Islet of Langerhans (tissue), 1 donor: Measurements from ENCODE around the gene SPATC1L.
"Not testable (repeated sequence)": the region's sequence is repeated elsewhere in the genome, so short reads cannot be mapped to it uniquely, and the experiment has no call there.

Experiments
- FAIRE-seq: peaks from one replicate; lab custom pipeline; 2011; peaks lifted over from hg19 to GRCh38; lab: Jason Lieb, UNC

SPATC1L gene

DNA sequence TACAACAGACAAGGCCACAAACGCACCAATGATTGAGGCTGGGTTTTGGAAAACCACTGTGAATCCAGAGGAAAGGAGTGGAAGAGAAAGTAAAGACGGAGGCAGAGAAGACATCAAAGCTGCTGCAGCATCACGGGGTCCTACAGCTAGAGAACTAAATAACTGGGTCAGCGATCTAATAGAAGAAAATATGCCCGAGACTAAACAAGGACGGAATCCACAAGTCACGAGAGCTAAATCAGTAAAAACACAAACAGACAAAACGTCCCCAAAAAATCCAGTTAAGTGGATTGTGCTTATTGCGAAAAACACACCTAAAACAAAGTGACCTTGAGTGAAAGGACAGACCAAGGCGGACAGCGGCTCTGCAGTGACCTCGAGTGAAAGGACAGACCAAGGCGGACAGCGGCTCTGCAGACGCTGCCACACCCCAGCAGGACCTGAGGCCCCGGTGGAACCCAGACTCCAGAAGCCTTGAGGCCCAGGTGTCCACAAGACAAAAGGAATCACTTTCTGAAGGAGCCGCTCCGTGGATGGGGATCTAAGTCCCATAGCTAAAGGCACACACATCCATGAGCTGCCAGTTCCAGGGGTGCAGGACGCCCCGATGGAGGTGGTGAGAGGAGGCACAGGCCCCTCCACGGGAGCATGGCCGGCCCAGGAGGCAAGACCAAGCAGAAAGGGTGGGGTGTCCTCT is 34.9 kb downstream of the SPATC1L start:
- no peak for FAIRE-seq

DNA sequence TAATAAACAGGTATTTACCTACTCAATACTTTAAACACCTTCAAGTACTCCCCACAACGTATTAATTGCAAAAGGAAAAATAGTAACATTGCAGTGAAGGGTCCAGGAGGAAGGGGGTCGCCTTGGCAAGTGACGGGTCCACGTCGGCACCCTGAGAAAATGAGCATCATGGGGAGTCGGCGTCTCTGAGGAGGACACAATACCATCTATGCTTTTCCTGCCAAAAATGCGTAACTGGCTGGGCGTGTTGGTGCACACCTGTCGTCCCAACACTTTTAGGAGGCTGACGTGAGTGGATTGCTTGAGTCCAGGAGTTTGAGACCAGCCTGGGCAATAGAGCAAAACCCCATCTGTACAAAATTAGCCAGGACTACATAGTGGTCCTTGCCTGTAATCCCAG is 36.2 kb downstream of the SPATC1L start:
- no peak for FAIRE-seq

DNA sequence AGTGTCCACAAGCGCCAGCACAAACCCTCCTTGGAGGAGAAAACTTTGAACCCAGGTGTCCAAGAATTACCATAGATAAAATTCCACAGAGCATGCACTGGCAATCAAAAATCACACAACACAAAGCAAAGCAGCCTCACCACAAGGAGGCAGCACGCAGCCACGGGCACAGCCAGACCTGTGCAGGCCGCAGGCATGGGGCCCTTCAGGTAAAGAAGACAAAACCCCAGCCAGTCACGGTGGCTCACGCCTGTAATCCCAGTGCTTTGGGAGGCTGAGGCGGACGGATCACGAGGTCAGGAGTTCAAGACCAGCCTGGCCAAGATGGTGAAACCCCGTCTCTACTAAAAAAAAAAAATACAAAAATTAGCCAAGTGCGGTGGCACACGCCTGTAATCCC is 36.8 kb downstream of the SPATC1L start:
- FAIRE-seq, result not testable (repeated sequence)

DNA sequence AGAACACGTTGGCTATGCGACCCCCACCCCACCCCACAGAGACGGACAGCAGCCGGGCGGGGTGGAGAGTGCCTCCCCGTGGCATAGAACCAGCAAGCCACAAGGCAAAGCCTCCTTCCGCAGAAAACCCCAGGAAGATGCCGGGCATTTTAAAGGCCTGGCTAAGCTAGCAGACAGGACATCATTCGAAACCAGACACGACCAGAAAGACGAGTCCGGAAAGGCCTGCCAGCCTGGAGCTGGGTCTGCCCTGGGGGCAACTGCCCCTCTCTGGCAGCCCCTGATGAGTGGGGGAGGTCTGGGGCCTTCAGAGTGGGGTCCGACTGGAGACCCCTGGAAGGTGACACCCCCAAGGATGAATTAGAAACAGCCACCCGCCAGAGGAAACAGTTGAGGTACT is 37.4 kb downstream of the SPATC1L start:
- no peak for FAIRE-seq

DNA sequence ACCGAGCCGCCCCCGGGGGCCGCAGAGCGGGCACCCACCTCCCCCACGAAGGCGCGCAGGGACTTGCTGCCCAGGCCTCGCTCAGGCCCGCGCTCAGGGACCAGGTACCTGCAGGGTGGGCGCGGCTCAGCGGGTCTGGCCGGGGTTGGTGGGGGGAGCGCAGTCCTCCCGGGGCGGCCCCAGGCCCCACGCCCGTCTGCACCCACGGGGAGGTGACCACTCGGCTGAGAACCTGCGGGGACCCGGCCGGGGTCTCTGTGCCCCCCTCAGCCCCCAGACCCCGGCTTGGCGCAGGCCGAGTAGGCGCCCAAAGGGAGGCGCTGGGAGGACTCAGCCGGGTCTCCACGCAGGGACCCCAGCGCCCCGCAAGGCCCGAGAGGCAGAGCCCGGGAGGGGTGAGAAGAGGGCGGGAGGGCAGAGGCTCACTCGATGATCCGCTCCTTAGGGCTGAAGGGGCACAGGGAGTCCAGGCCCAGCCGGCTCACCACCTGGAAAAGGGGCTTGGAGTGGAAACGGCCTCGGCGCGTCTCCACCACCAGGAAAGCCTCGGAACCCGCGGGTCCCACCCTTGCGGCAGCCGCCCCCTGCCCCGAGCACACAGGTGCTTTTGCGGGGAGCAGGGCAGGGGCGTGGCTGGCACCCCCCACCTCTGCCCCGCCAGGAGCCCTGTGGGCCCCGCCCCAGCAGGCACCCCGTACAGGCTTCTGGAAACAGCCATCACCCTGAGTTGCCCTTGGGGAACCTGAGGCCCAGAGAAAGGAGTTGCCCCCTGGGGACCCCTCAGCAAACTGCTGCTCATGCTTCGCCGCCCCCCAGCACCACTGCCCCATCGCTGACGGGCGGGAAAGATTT is 38.2 kb downstream of the SPATC1L start:
- no peak for FAIRE-seq

DNA sequence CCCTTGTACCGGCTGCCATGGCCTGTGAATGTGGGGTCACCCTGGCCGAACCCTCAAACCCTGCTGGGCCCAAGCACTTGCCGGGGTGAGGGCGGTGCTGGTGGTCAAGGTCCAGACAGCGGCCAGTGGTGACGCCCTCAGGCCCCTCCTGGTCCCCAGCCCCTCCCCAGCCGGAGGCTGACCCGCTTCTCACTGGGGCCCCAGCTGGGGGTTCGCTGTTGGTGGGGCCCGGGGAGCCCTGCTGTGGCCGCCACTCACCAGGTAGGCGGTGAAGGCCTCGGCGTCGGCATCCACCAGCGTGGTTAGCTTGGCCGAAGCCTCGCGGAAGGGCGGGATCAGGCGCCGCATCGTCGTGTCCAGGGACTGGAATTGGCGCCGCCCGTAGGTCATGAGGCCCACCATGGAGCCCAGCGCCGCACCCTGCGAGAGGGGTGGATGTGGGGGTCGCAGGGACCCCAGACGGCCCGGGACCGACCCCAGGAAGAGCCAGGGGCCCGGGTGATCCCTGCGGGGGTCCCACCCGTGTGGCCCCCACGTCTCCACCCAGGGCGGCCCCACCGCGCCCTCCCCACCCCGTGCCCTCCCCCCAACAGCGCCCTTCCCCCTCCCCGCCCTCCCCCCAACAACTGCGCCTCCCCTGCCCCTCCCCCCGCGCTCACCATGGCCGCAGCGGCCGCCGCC is 39.0 kb downstream of the SPATC1L start:
- FAIRE-seq, result no peak

- no peak for FAIRE-seq
Measured at GRCh38 chr21:46144464-46145070, 39.7 kb downstream of the SPATC1L start.

- FAIRE-seq, result no peak
Measured at GRCh38 chr21:46142582-46143473, 41.4 kb downstream of the SPATC1L start.

DNA sequence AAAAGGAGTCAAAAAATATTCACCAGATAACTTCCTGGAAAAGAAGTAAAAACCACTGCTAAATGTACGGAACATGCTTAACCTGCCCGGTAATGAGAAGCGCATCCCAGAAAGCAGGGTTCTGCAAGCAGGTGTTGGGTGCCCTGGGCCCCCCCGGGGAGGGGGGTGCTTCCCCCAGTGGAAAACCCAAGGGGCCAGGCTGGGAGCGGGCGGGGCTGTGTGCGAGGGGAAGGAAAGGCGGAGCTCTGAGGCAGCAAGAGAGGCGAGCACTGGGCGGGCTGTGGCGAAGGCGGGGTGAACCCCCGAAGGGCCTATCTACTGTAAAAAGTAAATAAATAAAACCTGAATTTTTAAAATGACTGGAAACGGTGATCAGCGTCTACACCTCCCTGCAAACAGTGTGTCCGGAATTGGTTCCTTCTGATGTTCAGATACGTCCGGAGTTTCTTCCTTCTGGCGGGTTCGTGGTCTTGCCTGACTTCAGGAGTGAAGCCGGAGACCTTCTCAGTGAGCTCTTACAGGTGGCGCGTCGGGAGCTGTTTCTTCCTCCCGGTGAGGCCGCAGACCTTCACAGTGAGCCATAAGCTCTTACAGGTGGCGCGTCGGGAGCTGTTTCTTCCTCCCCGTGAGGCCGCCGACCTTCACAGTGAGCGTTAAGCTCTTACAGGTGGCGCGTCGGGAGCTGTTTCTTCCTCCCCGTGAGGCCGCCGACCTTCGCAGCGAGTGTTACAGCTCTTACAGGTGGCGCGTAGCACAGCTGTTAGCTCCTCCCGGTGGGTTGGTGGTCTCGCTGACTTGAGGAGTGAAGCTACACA is 42.3 kb downstream of the SPATC1L start:
- FAIRE-seq, result no peak

DNA sequence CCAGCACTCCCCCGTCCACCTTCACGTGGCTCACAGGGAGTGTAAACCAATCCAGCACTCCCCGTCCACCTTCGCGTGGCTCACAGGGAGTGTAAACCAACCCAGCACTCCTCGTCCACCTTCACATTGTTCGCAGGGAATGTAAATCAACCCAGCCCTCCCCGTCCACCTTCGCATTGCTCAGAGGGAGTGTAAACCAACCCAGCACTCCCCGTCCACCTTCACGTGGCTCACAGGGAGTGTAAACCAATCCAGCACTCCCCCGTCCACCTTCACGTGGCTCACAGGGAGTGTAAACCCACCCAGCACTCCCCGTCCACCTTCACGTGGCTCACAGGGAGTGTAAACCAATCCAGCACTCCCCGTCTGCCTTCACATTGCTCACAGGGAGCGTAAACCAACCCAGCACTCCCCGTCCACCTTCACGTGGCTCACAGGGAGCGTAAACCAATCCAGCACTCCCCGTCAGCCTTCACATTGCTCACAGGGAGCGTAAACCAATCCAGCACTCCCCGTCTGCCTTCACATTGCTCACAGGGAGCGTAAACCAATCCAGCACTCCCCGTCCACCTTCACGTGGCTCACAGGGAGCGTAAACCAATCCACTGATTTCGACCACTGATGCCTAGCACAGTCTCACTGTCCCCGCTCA is 43.8 kb downstream of the SPATC1L start:
- not testable (repeated sequence) for FAIRE-seq

GRCh38 chr21:46139686-46140085 is 44.6 kb downstream of the SPATC1L start:
- FAIRE-seq, result no peak

DNA sequence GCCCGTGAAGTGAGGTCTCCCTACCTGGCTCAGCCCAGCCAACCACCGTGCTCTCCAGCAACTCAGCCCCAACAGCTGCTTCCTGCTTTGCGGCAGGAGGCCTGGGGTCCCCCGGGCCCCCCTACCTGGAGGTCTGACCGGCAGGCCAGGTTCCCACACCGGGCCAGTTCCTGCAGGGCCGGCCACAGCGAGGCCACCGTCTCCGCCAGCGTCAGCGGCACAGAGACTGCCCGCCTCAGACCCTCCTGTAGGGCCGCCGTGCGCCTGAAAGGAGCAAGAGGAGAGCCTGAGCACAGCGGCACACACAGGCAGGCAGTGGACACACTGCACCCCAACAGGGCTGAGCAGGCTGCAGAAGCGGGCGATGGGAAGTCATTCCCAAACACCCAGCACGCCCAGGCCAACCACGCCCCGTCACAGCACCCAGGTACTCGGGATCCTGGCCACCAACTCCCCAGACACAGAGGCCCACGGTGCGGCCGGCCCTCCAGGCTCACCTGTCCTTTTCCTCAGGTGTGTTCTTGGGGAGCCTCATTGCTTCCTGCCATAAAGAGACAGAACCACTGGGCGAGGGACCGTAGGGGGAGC is 45.8 kb downstream of the SPATC1L start:
- FAIRE-seq, result no peak

GRCh38 chr21:46137908-46138307 is 46.4 kb downstream of the SPATC1L start:
- FAIRE-seq, result no peak

DNA sequence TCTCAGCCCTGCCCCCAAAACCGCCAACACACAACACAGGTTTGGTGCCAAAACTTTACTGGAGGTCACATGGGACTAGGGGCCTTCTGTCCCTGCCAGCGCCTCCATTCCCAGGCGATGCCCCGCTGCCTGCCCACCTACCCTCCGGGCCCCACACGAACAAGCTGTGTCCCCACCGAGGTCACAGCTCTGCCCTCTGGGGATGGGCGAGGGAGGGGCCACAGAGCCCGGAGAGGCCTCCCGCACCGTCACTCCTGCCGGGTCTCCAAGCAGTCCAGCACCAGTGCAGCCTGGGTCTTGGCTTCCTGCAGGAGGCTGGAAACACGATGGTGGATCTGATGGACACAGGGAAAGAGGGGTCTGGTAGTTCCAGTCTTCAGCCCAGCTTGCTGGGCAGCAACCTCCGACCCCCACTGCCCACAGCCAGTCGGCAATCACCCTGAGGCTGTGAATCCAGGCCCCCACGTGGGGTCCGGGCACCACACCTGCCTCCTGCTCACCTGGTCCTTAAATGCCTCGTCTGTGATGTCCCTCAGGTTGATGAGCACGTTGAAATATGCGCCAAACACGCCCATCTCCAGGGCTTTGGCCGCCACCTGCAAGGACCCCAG is 47.4 kb downstream of the SPATC1L start:
- FAIRE-seq, result no peak

DNA sequence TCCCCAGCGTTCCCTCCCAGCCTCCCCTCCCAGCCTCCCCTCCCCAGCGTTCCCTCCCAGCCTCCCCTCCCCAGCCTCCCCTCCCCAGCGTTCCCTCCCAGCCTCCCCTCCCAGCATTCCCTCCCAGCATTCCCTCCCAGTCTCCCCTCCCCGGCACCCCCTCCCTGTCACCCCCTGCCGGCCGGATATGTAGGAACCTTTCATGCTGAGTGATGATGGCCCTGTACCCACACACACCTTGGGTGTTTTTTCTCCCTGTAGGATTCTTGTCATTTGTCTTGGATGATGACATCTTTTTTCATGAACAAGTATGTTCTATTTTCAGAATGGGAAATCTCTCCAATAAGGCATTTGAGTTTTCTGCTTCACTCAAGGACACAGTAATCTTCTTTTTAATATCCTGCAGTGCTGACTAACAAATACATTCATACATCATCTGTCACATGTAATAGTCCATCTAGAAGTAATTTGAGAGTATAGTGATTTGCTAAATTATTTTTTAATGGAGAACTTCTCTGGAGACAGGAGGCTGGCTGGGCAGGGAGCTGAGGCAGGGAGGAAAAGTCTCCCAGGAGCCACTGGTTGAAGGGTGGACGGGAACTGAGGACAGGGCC is 48.4 kb downstream of the SPATC1L start:
- FAIRE-seq, result no peak

DNA sequence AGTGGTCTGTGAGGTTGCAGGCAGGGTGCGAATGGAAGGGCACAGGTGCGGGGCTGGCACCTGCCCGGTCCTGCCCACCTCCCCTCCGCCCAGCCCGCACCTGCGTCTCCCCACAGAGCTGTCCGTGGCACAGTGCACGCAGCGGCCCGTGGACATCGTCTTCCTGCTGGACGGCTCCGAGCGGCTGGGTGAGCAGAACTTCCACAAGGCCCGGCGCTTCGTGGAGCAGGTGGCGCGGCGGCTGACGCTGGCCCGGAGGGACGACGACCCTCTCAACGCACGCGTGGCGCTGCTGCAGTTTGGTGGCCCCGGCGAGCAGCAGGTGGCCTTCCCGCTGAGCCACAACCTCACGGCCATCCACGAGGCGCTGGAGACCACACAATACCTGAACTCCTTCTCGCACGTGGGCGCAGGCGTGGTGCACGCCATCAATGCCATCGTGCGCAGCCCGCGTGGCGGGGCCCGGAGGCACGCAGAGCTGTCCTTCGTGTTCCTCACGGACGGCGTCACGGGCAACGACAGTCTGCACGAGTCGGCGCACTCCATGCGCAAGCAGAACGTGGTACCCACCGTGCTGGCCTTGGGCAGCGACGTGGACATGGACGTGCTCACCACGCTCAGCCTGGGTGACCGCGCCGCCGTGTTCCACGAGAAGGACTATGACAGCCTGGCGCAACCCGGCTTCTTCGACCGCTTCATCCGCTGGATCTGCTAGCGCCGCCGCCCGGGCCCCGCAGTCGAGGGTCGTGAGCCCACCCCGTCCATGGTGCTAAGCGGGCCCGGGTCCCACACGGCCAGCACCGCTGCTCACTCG is 52.2 kb downstream of the SPATC1L start:
- FAIRE-seq, result no peak

DNA sequence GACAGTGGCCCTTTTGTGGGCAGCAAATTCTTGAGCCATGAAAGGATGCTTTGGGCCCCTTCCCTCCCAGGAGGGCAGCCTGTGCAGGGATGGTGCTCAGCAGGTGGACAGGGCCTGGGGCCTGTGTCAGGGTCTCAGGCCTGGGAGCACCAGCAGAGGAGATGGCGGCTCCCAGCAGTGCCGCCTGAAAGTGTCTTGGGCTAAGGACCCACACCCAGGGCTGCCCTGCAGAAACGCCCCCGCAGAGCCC is 52.7 kb downstream of the SPATC1L start:
- no peak for FAIRE-seq

- no peak for FAIRE-seq
Measured at GRCh38 chr21:46130831-46131587, 53.2 kb downstream of the SPATC1L start.
